PFSK-1 (cell line): Measurements from ENCODE around the gene GPBP1.

Source experiments
- FOXP2 ChIP-seq: optimal IDR thresholded peaks from 2 replicates; pipeline ENCODE3; 2011; ENCODE audit warnings: borderline replicate concordance, control low read depth, inconsistent platforms; ENCODE audit not compliant: insufficient read depth; ENCODE audit errors: extremely low read length, extremely low read depth
- POLR2AphosphoS5 ChIP-seq: IDR thresholded peaks from 2 replicates; pipeline ENCODE4 v1.6.1; 2012; ENCODE audit warnings: low read depth, mild to moderate bottlenecking, control low read depth, low read length, moderate library complexity
- SIN3A ChIP-seq: IDR thresholded peaks from 2 replicates; pipeline ENCODE4 v1.6.1; 2012; ENCODE audit warnings: mild to moderate bottlenecking, low read length, moderate library complexity, borderline replicate concordance; ENCODE audit not compliant: insufficient read depth
- TF ChIP-seq, protein P1 (sequence below), 2 experiments: IDR thresholded peaks; 2 replicates each; pipeline versions ENCODE4 v1.6.1 to v1.8.0; 2011 to 2012; ENCODE audit warnings: low read depth in 2 of 2, low read length in 2 of 2, control low read depth in 1 of 2, inconsistent platforms in 1 of 2, mild to moderate bottlenecking in 1 of 2, moderate library complexity in 1 of 2; ENCODE audit not compliant: insufficient read depth in 1 of 2

DNA sequence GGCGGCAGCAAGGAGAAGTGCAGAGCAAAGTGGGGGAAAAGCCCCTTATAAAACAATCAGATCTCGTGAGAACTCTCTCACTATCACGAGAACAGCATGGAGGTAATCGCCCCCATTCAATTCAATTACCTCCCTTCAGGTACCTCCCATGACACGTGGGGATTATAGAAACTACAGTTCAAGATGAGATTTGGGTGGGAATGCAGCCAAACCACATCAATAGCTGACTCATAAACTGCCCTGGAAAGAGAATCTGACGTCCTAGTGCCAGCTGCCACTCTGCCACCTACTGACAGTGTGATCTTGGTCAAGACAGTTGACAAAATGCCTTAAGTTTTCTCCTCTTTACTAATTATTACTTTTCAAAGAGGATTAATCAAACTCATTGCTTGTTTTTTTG is 128.3 kb downstream of the GPBP1 start:
- TF ChIP-seq POLR2AphosphoS5 (no peak), FOXP2 (no peak), SIN3A (no peak)
- TF ChIP-seq, protein P1, sequence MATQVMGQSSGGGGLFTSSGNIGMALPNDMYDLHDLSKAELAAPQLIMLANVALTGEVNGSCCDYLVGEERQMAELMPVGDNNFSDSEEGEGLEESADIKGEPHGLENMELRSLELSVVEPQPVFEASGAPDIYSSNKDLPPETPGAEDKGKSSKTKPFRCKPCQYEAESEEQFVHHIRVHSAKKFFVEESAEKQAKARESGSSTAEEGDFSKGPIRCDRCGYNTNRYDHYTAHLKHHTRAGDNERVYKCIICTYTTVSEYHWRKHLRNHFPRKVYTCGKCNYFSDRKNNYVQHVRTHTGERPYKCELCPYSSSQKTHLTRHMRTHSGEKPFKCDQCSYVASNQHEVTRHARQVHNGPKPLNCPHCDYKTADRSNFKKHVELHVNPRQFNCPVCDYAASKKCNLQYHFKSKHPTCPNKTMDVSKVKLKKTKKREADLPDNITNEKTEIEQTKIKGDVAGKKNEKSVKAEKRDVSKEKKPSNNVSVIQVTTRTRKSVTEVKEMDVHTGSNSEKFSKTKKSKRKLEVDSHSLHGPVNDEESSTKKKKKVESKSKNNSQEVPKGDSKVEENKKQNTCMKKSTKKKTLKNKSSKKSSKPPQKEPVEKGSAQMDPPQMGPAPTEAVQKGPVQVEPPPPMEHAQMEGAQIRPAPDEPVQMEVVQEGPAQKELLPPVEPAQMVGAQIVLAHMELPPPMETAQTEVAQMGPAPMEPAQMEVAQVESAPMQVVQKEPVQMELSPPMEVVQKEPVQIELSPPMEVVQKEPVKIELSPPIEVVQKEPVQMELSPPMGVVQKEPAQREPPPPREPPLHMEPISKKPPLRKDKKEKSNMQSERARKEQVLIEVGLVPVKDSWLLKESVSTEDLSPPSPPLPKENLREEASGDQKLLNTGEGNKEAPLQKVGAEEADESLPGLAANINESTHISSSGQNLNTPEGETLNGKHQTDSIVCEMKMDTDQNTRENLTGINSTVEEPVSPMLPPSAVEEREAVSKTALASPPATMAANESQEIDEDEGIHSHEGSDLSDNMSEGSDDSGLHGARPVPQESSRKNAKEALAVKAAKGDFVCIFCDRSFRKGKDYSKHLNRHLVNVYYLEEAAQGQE (IDR thresholded peaks at IDR 0.05; ENCODE audit: insufficient read depth in 1 of 2, low read depth in 2 of 2, low read length in 2 of 2), result no peak
